ENCODE data around the gene C16orf96.

The C16orf96 gene

DNA sequence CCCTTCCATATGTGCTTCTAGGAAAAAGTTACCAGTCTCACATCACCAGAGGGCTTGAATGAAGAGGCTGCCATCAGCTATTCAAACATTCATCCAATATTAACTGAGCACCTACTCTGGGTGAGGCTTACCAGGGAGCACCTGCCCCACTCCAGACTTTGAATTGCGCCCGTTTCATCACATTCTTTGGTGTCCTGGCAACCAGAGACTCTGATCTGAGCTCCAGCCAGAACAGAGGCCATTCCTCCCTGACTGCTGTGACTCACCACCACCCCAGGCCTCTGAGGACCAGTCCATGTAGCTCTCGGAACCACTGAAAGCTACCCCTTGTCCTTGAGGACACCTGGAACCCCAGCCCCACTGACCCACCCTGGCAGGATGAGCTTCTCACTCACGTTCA lies at the start of gene C16orf96:
Gene C16orf96, plus strand, starts transcription at position 229 of the 400 bp plus-strand sequence. Its CDS starts 150 bp downstream, at position 379.
- DNase-seq (ENCODE audit: insufficient read length, low spot score) = no peak
- FAIRE-seq = no peak

DNA sequence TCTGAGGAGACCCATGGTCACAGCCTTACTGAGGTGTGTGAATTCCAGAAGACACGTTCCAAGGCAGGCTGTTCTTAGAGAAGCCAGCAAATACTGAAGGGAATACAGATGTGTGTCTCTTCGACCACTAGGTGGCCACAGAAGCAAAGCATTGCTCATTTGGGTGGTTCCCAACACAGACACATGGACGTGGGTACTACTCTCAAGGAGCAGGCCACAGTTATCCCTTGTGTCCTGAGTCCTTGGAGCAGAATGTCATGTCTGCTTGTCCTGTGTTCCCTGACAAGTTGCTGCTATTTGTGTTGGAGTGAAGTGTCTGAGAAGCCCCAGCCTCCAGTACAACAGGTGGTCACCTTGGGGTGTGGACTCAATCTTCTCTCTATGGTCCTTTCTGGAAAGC lies 49.7 kb upstream of the C16orf96 start:
- peak; percentile 72 for DNase-seq (ENCODE audit: insufficient read length, low spot score)
- peak; percentile 80 for FAIRE-seq

GRCh38 chr16:4507588-4508345 lies 48.4 kb upstream of the C16orf96 start:
- FAIRE-seq = no peak
- DNase-seq (ENCODE audit: insufficient read length, low spot score) = no peak

DNA sequence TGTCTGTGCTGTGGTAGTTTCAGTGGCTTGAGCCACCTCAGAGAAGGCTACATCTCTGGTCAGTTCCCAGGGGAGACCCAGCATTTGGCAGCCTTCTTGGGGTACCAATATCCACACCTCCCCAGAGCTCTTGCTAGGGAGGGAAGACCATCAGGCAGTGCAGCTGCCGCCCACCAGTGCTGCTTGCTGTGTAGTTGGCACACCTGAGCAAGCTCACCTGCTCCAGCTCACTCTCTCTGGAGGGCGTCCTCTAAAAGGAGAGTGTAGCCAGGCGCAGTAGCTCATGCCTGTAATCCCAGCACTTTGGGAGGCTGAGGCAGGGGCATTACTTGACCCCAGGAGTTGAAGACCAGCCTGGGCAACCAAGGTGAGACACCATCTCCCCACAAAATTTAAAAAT lies 47.3 kb upstream of the C16orf96 start:
- DNase-seq (ENCODE audit: insufficient read length, low spot score) = no peak

GRCh38 chr16:4509420-4509819 lies 46.7 kb upstream of the C16orf96 start:
- FAIRE-seq = no peak
- DNase-seq (ENCODE audit: insufficient read length, low spot score) = no peak

More for the DNA sequence above, 47.3 kb upstream of the C16orf96 start:
- no peak for FAIRE-seq

GRCh38 chr16:4510131-4510530 lies 46.0 kb upstream of the C16orf96 start:
- DNase-seq (ENCODE audit: insufficient read length, low spot score) = no peak
- no peak for FAIRE-seq

GRCh38 chr16:4510747-4511426 lies 45.3 kb upstream of the C16orf96 start:
- no peak for DNase-seq (ENCODE audit: insufficient read length, low spot score)
- no peak for FAIRE-seq

DNA sequence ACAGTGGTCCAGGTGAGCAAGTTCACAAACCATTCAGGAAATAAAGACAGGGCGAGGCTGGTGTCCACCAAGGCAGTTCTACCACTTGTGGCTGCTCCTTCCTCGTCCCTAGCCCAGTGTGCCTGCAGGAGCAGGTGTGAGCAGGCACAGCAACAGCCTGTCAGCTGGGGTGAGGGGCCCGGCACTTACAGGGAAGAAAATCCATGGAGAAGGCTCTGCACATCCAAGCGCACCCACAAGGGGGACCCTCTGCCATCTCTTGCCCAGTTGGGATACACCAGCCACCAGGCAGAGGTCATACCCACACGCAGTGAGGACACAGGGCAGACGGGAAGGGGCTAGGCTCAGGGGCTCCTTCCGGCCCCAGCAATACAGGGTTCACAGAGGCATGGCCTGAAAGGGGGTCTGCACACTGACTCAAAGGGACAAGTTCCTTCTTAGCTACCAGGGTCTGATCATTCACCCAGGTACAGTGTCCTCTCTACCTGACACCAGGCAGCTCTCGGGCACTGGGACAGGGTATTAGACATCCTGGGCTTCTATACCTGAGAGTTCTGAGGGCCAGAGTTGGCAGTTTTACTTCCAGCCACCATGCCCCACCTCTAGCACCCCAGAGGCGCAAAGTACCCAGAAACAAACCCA lies 44.6 kb upstream of the C16orf96 start:
- FAIRE-seq (peak; percentile 75), DNase-seq (ENCODE audit: insufficient read length, low spot score) (peak; percentile 60)

DNA sequence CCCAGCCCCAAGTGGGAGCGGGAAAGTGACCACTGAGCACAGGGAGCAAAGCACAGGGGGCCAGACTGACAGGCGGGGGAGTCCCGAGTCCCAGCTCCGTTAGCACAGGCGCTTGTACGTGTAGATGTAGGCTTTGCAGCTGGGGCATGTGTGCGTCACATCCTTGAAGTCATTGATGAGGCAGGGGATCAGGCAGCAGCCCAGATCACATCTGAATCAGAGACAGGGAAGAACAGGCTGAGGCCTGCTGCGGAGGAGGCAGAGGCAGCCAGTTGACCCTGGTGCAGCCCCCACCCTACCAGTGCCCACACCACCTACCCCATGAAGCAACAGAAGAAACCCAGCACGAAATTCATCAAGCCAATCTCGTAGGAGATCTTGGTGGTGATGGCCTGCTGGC lies 43.7 kb upstream of the C16orf96 start:
- DNase-seq (ENCODE audit: insufficient read length, low spot score) (no peak), FAIRE-seq (no peak)

- FAIRE-seq (no peak), DNase-seq (ENCODE audit: insufficient read length, low spot score) (no peak)
Observed at GRCh38 chr16:4513086-4513860, 42.9 kb upstream of the C16orf96 start.

DNA sequence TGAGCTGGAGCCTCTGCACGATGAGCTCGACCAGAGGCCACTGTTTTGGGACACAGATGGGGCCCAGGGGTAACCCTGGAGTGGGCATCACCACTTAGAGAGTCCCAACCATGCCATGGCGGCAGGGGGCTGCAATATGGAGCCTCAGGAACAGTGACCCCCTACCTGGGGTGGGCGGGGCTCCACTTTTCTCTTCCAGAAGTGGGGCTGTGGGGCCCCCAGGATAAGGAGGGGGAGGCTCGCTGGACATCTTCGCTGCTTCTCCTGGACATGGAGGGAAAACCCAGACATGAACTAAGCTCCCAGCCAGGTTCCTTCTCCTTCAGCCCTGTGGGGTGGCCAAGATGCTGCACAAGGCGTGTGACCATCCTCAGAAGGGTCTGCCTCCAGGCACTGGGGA lies 42.3 kb upstream of the C16orf96 start:
- no peak for FAIRE-seq
- DNase-seq (ENCODE audit: insufficient read length, low spot score) = no peak

DNA sequence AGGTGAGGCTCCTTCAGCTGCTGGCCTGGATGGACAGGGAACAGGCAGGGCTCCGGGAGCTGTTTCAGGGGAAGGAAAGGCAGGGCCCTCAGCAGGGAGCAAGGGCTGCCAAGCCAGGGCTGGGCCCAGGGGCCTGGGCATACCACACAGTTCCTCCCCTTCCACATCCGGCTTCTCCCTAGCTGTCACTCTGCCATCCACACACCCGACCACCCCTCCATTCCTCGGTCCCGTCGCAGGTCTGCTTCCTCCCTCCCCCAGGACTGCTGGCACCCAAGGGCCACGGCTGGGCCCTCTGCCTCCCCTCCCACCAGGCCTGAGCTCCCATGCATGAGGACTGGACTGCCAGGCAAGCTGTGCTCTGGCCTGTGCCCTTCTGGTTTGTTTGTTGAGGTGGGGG lies 41.5 kb upstream of the C16orf96 start:
- FAIRE-seq = no peak
- no peak for DNase-seq (ENCODE audit: insufficient read length, low spot score)

DNA sequence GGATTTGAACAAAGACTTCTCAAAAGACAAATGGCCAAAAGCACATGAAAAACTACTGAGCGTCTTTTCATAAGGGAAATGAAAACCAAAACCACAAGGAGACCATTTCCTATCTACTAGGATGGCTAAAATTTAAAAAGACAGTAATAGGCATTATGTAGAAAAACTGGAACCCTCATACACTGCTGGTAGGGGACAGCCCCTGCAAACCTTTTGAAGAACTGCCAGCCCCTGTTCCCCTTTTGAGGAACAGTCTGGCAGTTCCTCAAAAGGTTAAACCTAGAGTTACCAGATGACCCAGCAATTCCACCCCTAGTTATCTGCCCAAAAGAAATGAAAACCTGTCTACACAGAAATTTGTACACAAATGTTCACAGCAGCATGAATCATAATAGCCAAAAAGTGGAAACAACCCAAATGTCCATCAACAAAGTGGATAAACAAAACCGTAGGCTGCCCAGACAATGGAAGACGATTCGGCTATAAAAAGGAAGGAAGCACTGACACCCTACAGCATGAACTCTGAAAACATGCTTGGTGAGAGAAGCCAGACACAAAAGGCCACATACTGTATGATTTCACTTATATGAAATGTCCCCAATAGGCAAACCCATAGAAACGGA lies 40.4 kb upstream of the C16orf96 start:
- no peak for DNase-seq (ENCODE audit: insufficient read length, low spot score)

DNA sequence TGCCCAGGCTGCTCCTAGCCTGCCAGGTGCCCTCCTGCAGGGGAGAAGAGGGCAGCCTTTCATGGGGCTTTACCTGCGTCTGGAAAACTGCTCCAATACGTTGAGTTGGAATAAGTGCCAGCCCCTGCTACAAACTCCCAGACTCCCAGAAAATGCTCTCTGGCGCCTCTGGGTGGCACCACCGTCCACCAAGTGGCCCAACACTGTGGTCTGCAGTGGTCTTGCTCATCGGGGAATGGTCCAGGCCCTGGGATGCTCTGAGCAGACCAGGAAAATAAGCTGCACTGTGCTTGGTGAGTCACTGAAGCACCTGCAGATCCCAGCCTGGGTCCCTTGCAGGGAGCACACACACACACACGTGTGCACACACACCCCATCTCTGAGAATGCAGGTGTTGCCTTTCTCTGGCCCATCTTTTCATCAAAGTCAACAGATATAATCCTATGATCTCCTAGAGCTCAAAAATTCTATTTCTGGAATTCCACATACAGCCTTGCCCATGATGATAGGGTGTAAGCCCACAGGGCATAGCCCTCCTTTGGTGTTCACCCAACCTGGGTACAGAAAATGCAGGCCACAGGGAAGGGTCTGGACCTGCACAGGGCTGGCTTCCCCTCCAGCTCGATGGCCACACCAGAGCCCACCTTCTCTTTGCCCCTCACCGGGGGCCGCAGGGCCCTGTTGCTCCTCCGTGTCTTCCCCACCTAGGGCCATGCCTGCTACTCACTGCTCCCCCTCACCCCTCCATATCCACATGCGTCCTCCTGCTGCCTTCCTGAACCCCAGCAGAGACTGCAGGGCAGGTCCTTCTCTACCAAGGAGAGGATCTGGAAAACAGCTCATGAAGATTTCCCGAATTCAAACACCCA lies 38.1 kb upstream of the C16orf96 start:
- FAIRE-seq (no peak), DNase-seq (ENCODE audit: insufficient read length, low spot score) (peak; percentile 40)

More for the DNA sequence above, 40.4 kb upstream of the C16orf96 start:
- no peak for FAIRE-seq

- FAIRE-seq (no peak), DNase-seq (ENCODE audit: insufficient read length, low spot score) (no peak)
Observed at GRCh38 chr16:4519274-4520058, 36.7 kb upstream of the C16orf96 start.

DNA sequence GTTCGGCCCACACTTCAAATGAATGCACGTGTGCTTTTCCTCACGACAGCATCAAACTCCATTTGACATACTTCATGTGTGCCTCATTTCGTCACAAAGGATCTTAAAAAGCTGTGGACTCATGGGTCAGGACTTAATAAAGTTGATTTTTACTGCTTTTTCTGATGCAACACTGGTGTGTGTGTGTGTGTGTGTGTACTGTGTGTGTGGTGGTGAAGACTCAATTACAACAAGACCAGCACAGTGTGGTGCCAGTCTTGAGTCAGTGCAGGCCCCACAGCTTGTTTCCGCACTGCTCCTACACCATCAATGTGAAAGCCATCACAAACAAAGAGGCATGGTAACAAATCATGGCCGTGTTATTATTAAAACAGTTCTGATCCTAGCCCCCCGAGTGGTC lies 35.2 kb upstream of the C16orf96 start:
- FAIRE-seq (no peak), DNase-seq (ENCODE audit: insufficient read length, low spot score) (no peak)

GRCh38 chr16:4522051-4522581 lies 34.0 kb upstream of the C16orf96 start:
- no peak for FAIRE-seq

DNA sequence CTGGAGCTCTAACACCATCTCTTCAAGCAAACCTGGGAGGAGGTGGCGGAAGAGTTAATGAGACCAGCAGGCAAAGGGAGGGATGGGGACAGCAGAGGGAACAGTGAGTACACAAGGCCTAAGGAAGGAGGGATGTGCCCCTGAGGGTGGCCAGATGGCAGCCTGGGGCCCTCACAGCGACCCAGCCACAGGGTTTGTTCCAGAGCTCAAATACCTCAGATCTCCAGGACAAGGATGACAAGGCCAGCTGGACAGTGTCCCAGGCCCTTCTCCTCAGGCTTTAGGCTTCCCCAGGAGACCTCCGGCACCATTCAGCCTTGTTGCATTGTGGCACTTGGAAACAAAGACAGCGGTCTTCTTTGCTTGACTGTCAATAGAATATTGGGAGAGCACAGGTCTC lies 32.5 kb upstream of the C16orf96 start:
- FAIRE-seq (no peak), DNase-seq (ENCODE audit: insufficient read length, low spot score) (no peak)

More at GRCh38 chr16:4522051-4522581, 34.0 kb upstream of the C16orf96 start:
- DNase-seq (ENCODE audit: insufficient read length, low spot score) = no peak

Measured in HTR-8/SVneo (cell line).